WI38 (cell line): ENCODE results near the gene SLC17A1.

Experiments
- H3K4me3 ChIP-seq: 2 replicates; pipeline ENCODE4 v1.5.1; 2011; ENCODE audit warnings: low read depth, mild to moderate bottlenecking, control low read depth, low read length
- CTCF ChIP-seq: IDR thresholded peaks from 2 replicates; pipeline ENCODE4 v1.5.1; 2012; ENCODE audit warnings: low read depth, mild to moderate bottlenecking, control low read depth, low read length

The SLC17A1 gene

GRCh38 chr6:25852756-25853155 lies 20.9 kb upstream of the SLC17A1 start:
- no peak overlapping the region for H3K4me3 ChIP-seq
- no peak for TF ChIP-seq CTCF

- TF ChIP-seq CTCF = no peak
- no peak overlapping the region for H3K4me3 ChIP-seq
These were observed 20.1 kb upstream of the SLC17A1 start for GRCh38 chr6:25851961-25852360.

GRCh38 chr6:25844518-25844917 lies 12.7 kb upstream of the SLC17A1 start:
- no peak overlapping the region for H3K4me3 ChIP-seq
- no peak for TF ChIP-seq CTCF

- no peak overlapping the region for H3K4me3 ChIP-seq
- no peak for TF ChIP-seq CTCF
These were observed 10.7 kb upstream of the SLC17A1 start for GRCh38 chr6:25842526-25842925.

GRCh38 chr6:25835442-25836283 lies 3.8 kb upstream of the SLC17A1 start:
- H3K4me3 ChIP-seq = no peak overlapping the region
- no peak for TF ChIP-seq CTCF

GRCh38 chr6:25834950-25835349 lies 3.1 kb upstream of the SLC17A1 start:
- TF ChIP-seq CTCF = no peak
- no peak overlapping the region for H3K4me3 ChIP-seq

GRCh38 chr6:25833136-25833535 lies 1.3 kb upstream of the SLC17A1 start:
- no peak for TF ChIP-seq CTCF
- no peak overlapping the region for H3K4me3 ChIP-seq
